GM20000 (cell line): ENCODE results near the gene FAM89B.
A peak's percentile ranks its signal among the peaks of the same experiment; 100 is the strongest.

Experiments
- DNase-seq: peaks from one replicate; pipeline ENCODE4 v3.0.0; 2012; ENCODE audit warnings: low spot score
- CTCF ChIP-seq: IDR thresholded peaks from 2 replicates; pipeline ENCODE4 v1.5.1; 2012; ENCODE audit warnings: mild to moderate bottlenecking, control low read depth; ENCODE audit errors: extremely low read depth, missing control alignments

The FAM89B gene

GRCh38 chr11:65586247-65586630 is 13.9 kb downstream of the FAM89B start:
- no peak for DNase-seq
- no peak for TF ChIP-seq CTCF

- no peak for DNase-seq
- TF ChIP-seq CTCF = no peak
Observed at GRCh38 chr11:65586676-65587075, 14.3 kb downstream of the FAM89B start.

- peak; percentile 74 for TF ChIP-seq CTCF
- DNase-seq = peak; percentile 97
Observed at GRCh38 chr11:65588199-65589054, 16.1 kb downstream of the FAM89B start.

- no peak for TF ChIP-seq CTCF
- peak; percentile 87 for DNase-seq
Observed at GRCh38 chr11:65589444-65590239, 17.3 kb downstream of the FAM89B start.

GRCh38 chr11:65590240-65590738 is 18.0 kb downstream of the FAM89B start:
- TF ChIP-seq CTCF = no peak
- DNase-seq = no peak

GRCh38 chr11:65591939-65592857 is 19.9 kb downstream of the FAM89B start:
- no peak for TF ChIP-seq CTCF
- DNase-seq = no peak
